IMR-90 (cell line): ENCODE data around the gene NPPA. TPM values are rescaled to one million over a fixed set of nuclear protein-coding genes. Genes with fewer than 3 reads are reported as not detected.

Experiments
- ATAC-seq: fragments of 200-7000 bp; cut with Tn5 transposase; 2 replicates; pipeline ENCODE4 v1.9.1; 2020; ENCODE audit warnings: low read depth, mild to moderate bottlenecking, moderate library complexity
- BruUV-seq: library from RNA; stranded (reverse); fragments of 400-500 nt; replicated peaks from 2 replicates; lab custom pipeline; 2021; lab: Mats Ljungman, UMichigan
- CTCF ChIA-PET: fragments of 300-600 bp; formaldehyde crosslinking; extraction: SDS; loops from one replicate; lab custom pipeline; 2021; ENCODE audit warnings: antibody characterized with exemption; lab: Yijun Ruan, JAX
- POLR2A ChIA-PET: fragments of 300-600 bp; sonication (Branson Sonifier 250); formaldehyde crosslinking; loops from one replicate; lab custom pipeline; 2022; ENCODE audit warnings: antibody characterized with exemption; ENCODE audit not compliant: unreplicated experiment; lab: Charles Lee
- DNase-seq: peaks from one replicate; pipeline ENCODE4 v3.0.0; 2013
- H2AFZ ChIP-seq: replicated peaks from 2 replicates; pipeline ENCODE3; 2013; ENCODE audit warnings: low read length, mild to moderate bottlenecking; ENCODE audit not compliant: poor library complexity
- H2AK5ac ChIP-seq: 2 replicates; pipeline ENCODE4 v1.6.1; 2013; ENCODE audit warnings: low read depth, low read length, inconsistent platforms
- H2AK9ac ChIP-seq: replicated peaks from 2 replicates; pipeline ENCODE3; 2013; ENCODE audit warnings: mild to moderate bottlenecking, low read depth, low read length, moderate library complexity; ENCODE audit not compliant: poor library complexity
- H2BK120ac ChIP-seq: 2 replicates; pipeline ENCODE4 v1.6.1; 2013; ENCODE audit warnings: low read depth, low read length, inconsistent platforms
- H2BK15ac ChIP-seq: 3 replicates; pipeline ENCODE4 v1.6.1; 2013; ENCODE audit warnings: low read depth, low read length, inconsistent platforms
- H2BK20ac ChIP-seq: 2 replicates; pipeline ENCODE4 v1.6.1; 2013; ENCODE audit warnings: low read depth, mild to moderate bottlenecking, inconsistent platforms, low read length, moderate library complexity
- H2BK5ac ChIP-seq: 2 replicates; pipeline ENCODE4 v1.6.1; 2013; ENCODE audit warnings: mild to moderate bottlenecking, low read depth, low read length, inconsistent platforms; ENCODE audit not compliant: poor library complexity, severe bottlenecking
- H3K14ac ChIP-seq: replicated peaks from 2 replicates; pipeline ENCODE4 v1.6.1; 2013; ENCODE audit warnings: low read depth, low read length, inconsistent platforms
- H3K18ac ChIP-seq: 2 replicates; pipeline ENCODE4 v1.6.1; 2013; ENCODE audit warnings: low read depth, low read length, control low read depth
- H3K23ac ChIP-seq: 2 replicates; pipeline ENCODE4 v1.6.1; 2013; ENCODE audit warnings: low read depth, low read length, inconsistent platforms
- H3K27ac ChIP-seq: 2 replicates; pipeline ENCODE4 v1.5.1; 2013; ENCODE audit warnings: mild to moderate bottlenecking, control low read depth, low read length; ENCODE audit not compliant: insufficient read depth
- H3K27me3 ChIP-seq: 2 replicates; pipeline ENCODE4 v1.6.1; 2013; ENCODE audit warnings: low read length; ENCODE audit not compliant: control insufficient read depth, insufficient read depth
- H3K36me3 ChIP-seq: 2 replicates; pipeline ENCODE4 v1.6.1; 2013; ENCODE audit warnings: low read length, mixed read lengths; ENCODE audit not compliant: control insufficient read depth, insufficient read depth
- H3K4ac ChIP-seq: 2 replicates; pipeline ENCODE4 v1.6.1; 2013; ENCODE audit warnings: low read depth, low read length, inconsistent platforms
- H3K4me1 ChIP-seq: 2 replicates; pipeline ENCODE4 v1.6.1; 2013; ENCODE audit warnings: low read length, mixed read lengths; ENCODE audit not compliant: control insufficient read depth, insufficient read depth
- H3K4me2 ChIP-seq: 2 replicates; pipeline ENCODE4 v1.6.1; 2013; ENCODE audit warnings: low read depth, mild to moderate bottlenecking, control low read depth, low read length, moderate library complexity
- H3K4me3 ChIP-seq: 2 replicates; pipeline ENCODE4 v1.5.1; 2013; ENCODE audit warnings: low read depth, mild to moderate bottlenecking, control low read depth, low read length, moderate library complexity; ENCODE audit not compliant: insufficient read depth
- H3K56ac ChIP-seq: 2 replicates; pipeline ENCODE4 v1.6.1; 2013; ENCODE audit warnings: low read length, inconsistent platforms; ENCODE audit not compliant: insufficient read depth; ENCODE audit errors: extremely low read depth
- H3K79me1 ChIP-seq, 2 experiments: 2 replicates each; pipeline ENCODE4 v1.6.1; 2013; ENCODE audit warnings: low read length in 2 of 2, inconsistent platforms in 1 of 2, low read depth in 1 of 2
- H3K9ac ChIP-seq: 2 replicates; pipeline ENCODE4 v1.6.1; 2013; ENCODE audit warnings: low read depth, low read length, control low read depth
- H3K9me1 ChIP-seq: 2 replicates; pipeline ENCODE4 v1.6.1; 2013; ENCODE audit warnings: low read length, inconsistent platforms; ENCODE audit not compliant: insufficient read depth
- H3K9me3 ChIP-seq: 2 replicates; pipeline ENCODE4 v1.6.1; 2013; ENCODE audit warnings: low read length; ENCODE audit not compliant: control insufficient read depth, insufficient read depth
- H4K20me1 ChIP-seq: 2 replicates; pipeline ENCODE4 v1.6.1; 2013; ENCODE audit warnings: low read length, inconsistent platforms; ENCODE audit not compliant: insufficient read depth
- H4K5ac ChIP-seq: 2 replicates; pipeline ENCODE4 v1.6.1; 2013; ENCODE audit warnings: mild to moderate bottlenecking, low read depth, low read length, control low read depth
- H4K8ac ChIP-seq, 2 experiments: 2 replicates each; pipeline ENCODE4 v1.6.1; 2013; ENCODE audit warnings: low read depth in 2 of 2, low read length in 2 of 2, control low read depth in 1 of 2, inconsistent platforms in 1 of 2
- H4K91ac ChIP-seq: 2 replicates; pipeline ENCODE4 v1.6.1; 2013; ENCODE audit warnings: low read depth, low read length, inconsistent platforms; ENCODE audit not compliant: insufficient read depth
- CEBPB ChIP-seq: IDR thresholded peaks from 2 replicates; pipeline ENCODE4 v1.6.1; 2012; ENCODE audit warnings: low read depth, low read length, improper control_type of control experiment
- CHD1 ChIP-seq: IDR thresholded peaks from 2 replicates; pipeline ENCODE4 v1.6.1; 2012; ENCODE audit warnings: low read depth, low read length, improper control_type of control experiment
- NFE2L2 ChIP-seq: fragments of 150-350 bp; IDR thresholded peaks from 2 replicates; pipeline ENCODE4 v1.6.1; 2016; ENCODE audit warnings: low read depth, mild to moderate bottlenecking, low read length
- SMC3 ChIP-seq: fragments of 150-350 bp; IDR thresholded peaks from 2 replicates; pipeline ENCODE4 v1.6.1; 2016; ENCODE audit warnings: low read depth, mild to moderate bottlenecking, antibody characterized with exemption, low read length, moderate library complexity
- WGBS, 2 experiments: methylation state at CpG; one replicate each; pipeline versions ENCODE4 v1.1.5 to v1.1.7; 2013; ENCODE audit warnings: missing lambda C conversion rate in 2 of 2; ENCODE audit not compliant: insufficient read length in 1 of 2; ENCODE audit errors: extremely low coverage in 2 of 2; 5-methylcytosine and 5-hydroxymethylcytosine counted together
- dilution Hi-C: fragments of 300-500 bp; cut with HindIII; formaldehyde crosslinking; loops from one replicate; pipeline ENCODE4 v1.14.3; 2018; ENCODE audit warnings: low sequenced_read_pairs; ENCODE audit not compliant: unreplicated experiment
- in situ Hi-C: fragments of 300-500 bp; cut with MboI; formaldehyde crosslinking; loops from 3 replicates; pipeline ENCODE4 v1.14.3; 2019; ENCODE audit warnings: low sequenced_read_pairs, inconsistent platforms, mixed read lengths
- intact Hi-C: fragments of 100-400 bp; cut with micrococcal nuclease; formaldehyde crosslinking; loops from 2 replicates; pipeline ENCODE4 v1.10.0; 2022
- polyA plus RNA-seq, 3 experiments: library from polyadenylated mRNA; depleted of rRNA; stranded (reverse); fragments of >200 nt; gene quantifications; 2 replicates each; pipeline ENCODE4 v1.2.3, GENCODE V29; 2012; ENCODE audit warnings: low replicate concordance in 1 of 3
- total RNA-seq: library from RNA; depleted of rRNA; stranded (reverse); fragments of >200 nt; gene quantifications from 2 replicates; pipeline ENCODE4 v1.2.3, GENCODE V29; 2012

The NPPA gene
- total and polyA plus RNA-seq, 2 of the 4 experiments (the other 2 are of a cell fraction) = not detected

DNA sequence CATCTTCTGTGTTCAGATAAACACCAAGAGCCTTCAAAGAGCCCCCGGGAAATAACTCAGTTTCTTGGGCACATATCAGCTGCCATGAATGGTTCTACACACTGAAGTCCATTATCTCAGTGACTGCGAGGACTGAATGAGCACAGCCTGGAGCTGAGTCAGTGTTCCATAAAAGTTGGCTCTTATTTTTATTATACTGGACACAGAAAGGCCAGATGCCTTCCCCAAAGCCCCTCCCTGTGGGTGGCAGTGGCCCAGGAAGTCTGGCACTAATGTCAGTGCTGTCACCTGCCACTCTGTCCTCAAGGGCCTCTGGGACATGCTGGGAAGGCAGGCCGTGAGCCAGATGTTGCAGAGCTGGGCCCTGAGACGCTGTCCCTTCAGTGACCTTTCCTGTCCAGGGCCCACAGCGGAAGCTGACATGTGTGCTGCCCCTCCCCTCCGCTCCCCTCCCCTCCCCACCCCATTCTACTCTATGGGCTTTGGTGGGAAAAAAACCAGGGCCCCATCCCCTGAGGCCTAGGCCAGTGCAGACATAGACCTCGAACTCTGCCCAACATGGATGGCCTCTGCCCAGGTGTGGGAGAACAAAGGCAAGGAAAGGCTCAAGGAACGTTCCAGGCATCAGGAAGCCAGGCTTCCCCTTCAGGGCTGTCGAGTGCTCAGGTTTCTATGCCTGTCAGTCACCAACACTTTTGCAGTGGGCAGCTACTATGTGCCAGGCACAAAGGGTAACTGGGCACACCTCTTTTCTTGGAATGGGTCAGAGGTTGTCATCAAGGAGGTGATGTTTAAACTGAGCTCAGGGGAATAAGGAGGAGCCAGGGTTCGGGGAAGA is 33.5 kb upstream of the NPPA start:
- no peak overlapping the region for H3K56ac ChIP-seq
- no peak overlapping the region for H3K27ac ChIP-seq
- no peak for TF ChIP-seq CHD1
- TF ChIP-seq SMC3 = no peak
- TF ChIP-seq CEBPB = no peak
- no peak for TF ChIP-seq NFE2L2
- ChIA-PET CTCF (interaction anchor here (0.6 kb wide), 1 partner anchor 27 kb away, joined by 3 read pairs; no protein-coding TSS in a partner anchor), POLR2A (no interaction called here)
- DNase-seq (no peak), ATAC-seq (no peak)
- dilution Hi-C loops (no loop called here), intact Hi-C loops (no loop called here), in situ Hi-C loops (no loop called here)
- no peak overlapping the region for H3K9ac ChIP-seq
- H3K27me3 ChIP-seq = peaks cover 56% of the 10 kb centered on the region
- H3K4me1 ChIP-seq = no peaks in the 10 kb centered on the region
- no peak overlapping the region for H2BK15ac ChIP-seq
- no peak overlapping the region for H2BK120ac ChIP-seq
- no peak overlapping the region for H4K8ac ChIP-seq
- no peak overlapping the region for H3K23ac ChIP-seq
- no peak overlapping the region for H4K5ac ChIP-seq
- no peak overlapping the region for H2BK20ac ChIP-seq
- no peaks in the 10 kb centered on the region for H3K79me1 ChIP-seq
- 9% methylated on average over 4 of the region's 10 CpGs; no CpG with 5 or more reads in 1 of the 2 experiments for WGBS, 2 experiments
- no peak overlapping the region for H4K91ac ChIP-seq
- H3K9me1 ChIP-seq = no peaks in the 10 kb centered on the region
- no peak overlapping the region for H2AK9ac ChIP-seq
- H3K4ac ChIP-seq = no peak overlapping the region
- H2AK5ac ChIP-seq = no peak overlapping the region
- no peak overlapping the region for H3K14ac ChIP-seq
- H3K4me2 ChIP-seq = no peak overlapping the region
- no TSS peak for BruUV-seq
- H2BK5ac ChIP-seq = no peak overlapping the region
- H3K36me3 ChIP-seq = no peaks in the 10 kb centered on the region
- no peak overlapping the region for H3K4me3 ChIP-seq
- H3K18ac ChIP-seq = no peak overlapping the region
- no peak overlapping the region for H2AFZ ChIP-seq
- H4K20me1 ChIP-seq = no peaks in the 10 kb centered on the region
- no peaks in the 10 kb centered on the region; the same call in 1 of the 2 replicates for H3K9me3 ChIP-seq
